Raji (cell line): Measurements from ENCODE around the gene CCNG2.

ENCODE experiments used
- POLR2A ChIP-seq: IDR thresholded peaks from 2 replicates; pipeline ENCODE4 v1.6.1; 2011; ENCODE audit warnings: low read depth, low read length, control low read depth; ENCODE audit not compliant: insufficient read depth

Gene CCNG2

DNA sequence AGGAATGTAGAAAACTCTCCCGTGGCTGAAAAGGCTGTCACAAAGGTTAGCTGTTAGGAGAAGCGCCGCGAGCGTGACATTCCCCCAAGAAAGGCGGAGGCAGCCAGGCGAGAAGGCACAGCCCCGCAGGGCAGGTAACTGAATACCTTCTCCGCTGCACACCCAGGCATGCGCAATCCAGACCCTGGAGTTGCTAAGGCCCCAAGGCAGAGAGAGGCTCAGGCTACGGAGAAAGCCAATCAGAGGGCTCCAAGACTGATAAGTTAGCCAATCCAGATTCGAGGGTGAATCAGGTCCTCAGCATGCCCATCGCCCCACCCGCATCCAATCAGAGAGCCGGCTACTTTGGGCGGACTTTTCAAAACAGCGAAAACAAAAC is 485 bp upstream of the CCNG2 start:
- peak; percentile 75 for TF ChIP-seq POLR2A

DNA sequence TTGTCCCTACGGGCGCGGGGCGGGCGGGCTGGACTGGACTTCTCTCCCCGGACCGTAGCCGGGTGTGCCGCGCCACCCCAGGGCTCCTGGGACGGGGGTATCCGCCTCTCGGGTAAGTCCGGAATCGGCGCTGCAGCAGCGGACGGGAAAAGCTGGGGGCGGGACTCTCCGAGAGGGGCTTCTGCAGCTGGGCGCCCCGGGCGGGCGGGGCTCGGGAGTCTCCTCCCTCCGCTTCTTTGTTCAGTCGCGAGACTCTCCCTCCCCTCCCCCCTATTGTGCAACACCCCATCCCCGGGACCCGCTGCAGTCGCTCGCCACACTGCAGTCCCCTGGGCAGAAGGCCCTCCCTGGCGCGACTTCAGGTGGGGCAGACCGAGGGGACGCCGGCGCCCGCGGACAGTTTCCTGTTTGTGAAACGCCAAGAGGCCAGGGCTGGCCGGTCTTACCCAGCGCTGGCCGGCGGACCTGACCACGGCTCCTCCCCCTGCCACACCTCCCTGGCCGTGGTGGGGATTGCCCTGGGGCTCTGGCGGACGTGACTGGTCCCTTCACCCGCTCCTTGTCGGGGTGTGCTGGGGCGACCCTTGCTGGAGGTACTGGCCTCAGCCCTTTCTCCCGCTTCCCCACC is 966 bp downstream of the CCNG2 start:
- 0 out of 2 replicates have a peak, but pooled peaks have one; percentile 17 for TF ChIP-seq POLR2A

DNA sequence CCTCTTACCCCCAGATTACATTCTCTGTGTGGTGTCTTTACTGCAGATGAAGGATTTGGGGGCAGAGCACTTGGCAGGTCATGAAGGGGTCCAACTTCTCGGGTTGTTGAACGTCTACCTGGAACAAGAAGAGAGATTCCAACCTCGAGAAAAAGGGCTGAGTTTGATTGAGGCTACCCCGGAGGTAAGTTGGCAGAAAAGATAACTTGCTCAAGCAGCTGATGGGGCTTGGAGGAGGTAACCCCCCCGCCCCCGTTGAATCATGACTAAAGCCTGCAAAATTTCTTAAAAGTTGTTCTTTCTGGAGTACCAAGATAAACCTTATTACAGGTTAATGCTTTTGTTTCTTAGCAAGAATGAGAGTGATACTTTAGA is 1.5 kb downstream of the CCNG2 start:
- TF ChIP-seq POLR2A: no peak

DNA sequence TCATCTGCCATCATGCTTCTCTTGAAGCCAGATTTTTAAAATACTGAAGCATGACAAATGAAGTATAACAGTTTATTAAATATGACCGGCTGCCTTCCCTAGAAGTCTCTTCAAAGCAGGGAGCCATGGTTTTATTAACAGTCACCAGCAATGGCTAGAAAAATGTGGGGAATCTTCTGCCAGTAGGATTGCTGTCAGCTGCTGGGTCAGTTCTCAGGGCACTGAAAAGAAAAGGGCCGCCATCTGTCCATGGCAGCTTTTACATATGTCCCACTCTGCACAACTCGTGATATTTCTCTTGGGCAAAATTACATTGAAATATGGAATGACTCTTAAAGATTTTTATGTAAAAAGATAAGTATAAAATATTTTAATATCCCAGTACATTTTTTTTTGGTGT is 2.8 kb downstream of the CCNG2 start:
- TF ChIP-seq POLR2A: no peak

DNA sequence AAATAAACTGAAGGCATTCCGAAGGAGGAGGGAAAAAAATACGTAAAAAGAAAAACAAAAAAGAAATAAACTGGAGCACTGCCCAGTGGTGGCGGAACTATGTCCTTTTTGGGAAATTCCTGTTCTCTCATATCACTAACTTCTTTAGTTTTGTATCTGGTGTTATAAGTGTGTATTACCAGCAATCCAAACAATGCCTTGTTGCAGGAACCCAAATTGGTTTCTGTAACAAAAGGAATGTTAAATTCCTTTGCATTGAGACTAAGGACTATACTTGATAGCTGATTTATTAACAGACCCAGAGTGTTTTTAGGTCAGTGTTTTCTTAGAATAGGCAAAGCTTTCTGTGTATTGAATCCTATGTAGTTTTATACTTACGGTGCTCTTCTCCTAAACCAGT is 6.6 kb downstream of the CCNG2 start:
- TF ChIP-seq POLR2A: no peak

DNA sequence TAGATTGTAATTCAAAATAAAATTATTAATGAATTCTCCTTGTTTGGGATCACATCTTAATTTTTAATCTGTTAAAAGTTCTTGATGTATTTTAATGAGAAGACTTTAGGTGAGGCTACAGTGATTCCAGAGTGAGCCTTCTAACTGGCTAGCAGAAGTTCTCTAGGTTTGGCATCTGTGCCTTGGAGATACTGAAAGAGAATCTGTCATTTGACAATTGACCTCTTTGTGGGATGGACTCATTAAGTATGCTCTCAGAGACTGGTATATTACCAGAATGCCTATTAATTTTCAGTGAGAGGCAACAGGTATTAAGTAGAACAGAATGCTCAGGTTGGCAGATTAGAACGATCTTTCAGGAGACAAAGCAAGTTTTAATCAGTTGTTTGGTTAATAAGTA is 10.2 kb downstream of the CCNG2 start:
- TF ChIP-seq POLR2A: no peak

DNA sequence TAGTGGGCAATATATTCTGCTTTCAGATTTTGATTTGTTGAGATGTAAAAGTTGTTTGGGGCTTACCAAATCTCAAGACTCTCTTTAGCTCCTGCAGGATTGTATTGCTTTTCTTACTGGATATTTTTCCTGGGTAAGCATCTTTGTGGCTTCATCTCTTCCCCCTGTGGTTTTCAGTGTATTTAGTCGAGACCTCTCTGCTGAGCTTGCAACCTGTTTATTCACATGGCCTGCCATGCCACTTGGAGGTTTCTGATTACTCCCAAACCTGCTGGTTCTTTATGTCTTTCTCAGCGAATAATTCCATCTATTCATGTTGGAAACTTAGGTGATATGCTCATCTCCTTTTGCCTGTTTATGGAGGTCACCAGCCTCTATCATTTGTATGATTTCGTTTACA is 10.9 kb downstream of the CCNG2 start:
- no peak for TF ChIP-seq POLR2A

DNA sequence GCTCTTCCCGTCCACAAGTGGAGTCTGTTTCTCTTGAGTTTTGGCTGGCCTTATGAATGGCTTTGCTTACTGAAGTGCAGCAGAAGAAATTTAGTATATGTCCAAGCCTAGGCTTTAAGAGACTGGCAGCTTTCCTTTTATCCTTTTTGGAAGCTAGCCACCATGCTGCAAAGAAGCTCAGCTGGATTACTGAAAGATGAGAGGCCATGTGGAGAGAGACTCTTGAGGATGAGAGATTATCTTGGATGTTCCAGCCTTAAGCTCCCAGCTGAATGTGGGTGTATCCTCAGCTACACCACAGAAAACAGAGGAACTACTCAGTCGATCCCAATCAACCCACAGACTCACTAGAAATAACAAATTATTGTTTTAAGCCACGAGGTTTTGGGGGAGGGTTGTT is 12.5 kb downstream of the CCNG2 start:
- TF ChIP-seq POLR2A: no peak

DNA sequence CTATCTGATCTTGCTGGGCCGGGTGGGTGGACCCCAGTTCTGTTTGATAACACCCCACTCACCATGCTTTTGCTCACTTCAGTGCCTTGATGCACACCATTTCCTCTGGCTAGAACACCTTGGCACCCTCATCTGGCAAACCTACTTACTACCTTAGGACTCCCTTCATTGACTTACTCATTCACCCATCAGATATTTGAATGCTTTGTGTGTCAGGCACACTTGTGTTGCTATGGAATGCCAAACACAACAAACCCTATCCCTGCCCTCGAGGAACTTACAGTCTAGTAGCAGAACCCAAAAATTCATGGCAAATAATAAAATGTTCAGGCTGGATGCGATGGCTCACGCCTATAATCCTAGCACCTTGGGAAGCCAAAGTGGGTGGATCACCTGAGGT is 13.9 kb downstream of the CCNG2 start:
- no peak for TF ChIP-seq POLR2A

DNA sequence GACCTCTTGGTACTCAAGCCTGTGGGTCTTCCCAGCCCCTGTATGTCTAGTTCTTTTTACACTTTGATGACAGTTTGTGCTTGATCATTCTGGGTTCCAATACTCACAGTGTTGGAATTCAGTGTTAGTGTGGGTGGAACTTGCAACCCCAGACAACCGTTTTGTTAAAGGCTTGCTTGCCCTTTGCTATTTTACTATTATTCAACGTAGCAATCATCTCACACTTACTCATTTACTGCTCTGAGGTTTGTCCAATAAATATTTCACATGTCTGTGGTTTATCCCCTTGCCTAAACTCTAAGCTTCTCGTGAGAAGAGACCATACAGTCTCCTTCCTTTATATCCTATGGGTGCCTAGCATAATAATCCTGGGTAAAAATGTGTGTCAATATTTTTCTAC is 15.3 kb downstream of the CCNG2 start:
- no peak for TF ChIP-seq POLR2A

DNA sequence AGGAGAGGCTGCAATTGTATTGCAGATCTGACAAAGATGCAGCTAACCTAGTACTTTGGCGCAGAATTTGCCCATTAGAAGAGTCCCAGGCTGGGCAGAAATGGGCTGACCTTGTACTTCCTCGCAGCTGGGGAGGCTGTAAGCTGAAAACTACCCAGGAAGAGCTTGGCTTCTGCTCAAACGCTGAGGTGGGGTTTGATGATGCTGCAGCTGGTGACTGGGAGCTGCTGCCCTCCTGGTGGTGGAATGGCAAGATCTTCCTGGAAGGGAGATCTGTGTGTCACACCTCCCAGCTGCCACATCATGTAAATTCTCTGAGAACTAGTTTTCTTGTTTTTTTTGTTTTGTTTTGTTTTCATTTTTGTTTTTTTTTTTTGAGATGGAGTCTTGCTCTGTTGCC is 17.4 kb downstream of the CCNG2 start:
- TF ChIP-seq POLR2A: no peak

DNA sequence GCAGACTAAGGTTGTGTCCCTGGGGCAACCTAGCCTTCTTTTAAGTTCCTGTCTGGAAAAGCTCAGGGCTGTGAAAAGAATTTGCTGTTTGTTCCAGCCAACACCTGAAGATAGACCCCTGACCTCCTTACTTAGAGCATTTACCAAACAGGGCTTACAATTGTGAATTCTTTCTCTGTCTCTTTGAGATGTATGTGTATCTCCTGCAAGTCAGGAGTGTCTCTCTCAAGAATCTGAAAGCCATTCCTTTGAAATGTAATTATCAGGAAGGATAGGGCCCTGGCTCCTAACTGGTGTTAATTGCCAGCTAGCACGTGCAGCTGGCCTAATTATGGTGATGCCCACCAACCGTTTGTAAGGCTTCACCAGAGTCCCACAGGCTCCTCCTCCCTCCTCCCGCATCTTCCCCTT is 18.2 kb downstream of the CCNG2 start:
- TF ChIP-seq POLR2A: no peak

DNA sequence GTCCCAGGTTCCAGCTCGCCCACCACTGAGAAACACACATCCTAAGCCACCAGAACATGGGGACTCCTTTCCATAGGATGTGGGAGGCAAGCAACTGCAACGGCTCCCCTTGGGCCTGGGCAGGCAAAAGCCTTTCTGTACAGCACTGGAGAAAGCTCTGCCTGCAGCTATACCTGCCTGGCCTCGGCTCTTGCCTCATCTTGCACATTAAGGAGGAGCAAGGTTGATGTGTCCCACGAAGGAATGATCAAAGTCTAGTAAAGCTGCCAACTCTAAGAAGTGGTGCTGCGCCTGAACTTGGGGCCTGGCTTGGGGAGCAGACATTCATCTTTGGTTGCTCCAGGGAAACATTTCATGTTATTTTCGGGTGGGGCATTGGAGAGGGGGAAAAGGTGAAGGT is 19.6 kb downstream of the CCNG2 start:
- TF ChIP-seq POLR2A: no peak

DNA sequence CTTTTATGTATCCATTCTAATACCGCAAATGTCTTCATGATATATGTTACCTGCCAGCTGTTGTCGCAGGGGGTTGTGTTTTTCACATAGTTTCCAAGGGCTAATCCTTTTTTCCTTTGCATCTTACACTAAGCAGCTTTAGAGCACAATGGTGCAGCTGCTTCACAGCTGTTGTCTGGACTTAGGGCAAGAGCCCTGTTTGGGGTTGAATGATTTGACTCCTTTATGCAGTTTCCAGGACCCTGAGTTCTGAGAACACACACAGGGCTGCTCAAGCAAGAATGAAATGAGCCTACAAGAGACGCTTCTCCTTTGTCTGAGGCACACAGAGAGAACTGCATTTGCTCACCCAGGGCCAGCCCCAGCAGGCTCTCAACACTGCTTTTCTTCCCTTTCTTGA is 20.2 kb downstream of the CCNG2 start:
- TF ChIP-seq POLR2A: no peak

DNA sequence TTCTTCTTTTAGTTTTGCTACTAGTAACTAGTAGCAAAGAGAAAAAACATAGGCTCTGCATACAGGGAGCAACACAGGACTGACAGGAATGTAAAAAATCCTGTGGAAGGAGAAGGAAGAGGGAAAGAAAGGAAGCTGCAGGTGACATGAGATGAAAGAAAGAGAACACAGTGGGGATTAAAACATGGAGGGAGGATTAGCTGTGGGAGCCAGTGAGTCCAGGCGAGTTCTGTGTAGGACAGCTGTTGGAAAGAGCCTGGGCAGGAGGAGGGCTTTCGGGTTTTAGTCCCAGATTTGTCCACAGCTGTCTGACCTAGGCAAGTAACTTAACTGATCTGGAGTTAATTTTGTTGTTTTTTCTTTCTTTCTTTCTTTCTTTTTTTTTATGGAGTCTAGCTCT is 21.6 kb downstream of the CCNG2 start:
- no peak for TF ChIP-seq POLR2A

DNA sequence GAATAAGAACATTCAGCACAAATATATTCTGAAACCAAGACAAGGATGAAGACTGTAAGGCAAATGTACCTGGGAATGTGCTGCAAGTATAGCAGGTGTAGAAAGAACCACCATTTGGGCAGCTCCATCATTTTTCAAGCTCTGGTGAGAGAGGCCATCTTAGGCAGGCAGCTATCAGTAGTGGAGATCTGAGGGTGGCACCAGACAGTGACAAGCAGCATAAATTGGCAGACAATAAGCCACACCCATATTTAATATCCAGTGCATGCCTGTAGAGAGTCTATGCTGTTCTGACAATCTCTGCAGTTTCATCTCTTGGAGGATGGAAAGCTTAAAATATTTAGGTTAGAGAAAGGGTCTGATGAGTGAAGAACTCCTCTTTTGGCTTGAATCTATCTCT is 22.5 kb downstream of the CCNG2 start:
- no peak for TF ChIP-seq POLR2A

DNA sequence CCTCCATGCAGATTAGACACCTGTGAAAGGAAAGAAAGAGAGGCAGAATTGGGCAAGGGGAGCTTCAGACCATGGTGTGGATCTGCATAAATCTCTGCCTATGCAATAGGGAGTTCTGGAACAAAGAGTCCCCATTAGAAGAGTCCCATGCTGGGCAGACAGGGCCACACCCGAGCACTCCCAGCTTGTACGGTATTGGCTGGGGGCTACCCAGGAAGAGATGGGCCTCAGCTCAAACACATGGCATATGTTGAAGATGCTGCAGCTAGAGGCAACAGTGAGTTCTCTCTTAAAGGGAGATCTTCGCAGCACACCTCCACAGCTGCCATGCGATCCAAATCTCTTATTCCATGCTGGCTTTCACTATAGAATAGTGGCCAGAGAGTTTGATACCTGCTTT is 24.7 kb downstream of the CCNG2 start:
- TF ChIP-seq POLR2A: no peak

DNA sequence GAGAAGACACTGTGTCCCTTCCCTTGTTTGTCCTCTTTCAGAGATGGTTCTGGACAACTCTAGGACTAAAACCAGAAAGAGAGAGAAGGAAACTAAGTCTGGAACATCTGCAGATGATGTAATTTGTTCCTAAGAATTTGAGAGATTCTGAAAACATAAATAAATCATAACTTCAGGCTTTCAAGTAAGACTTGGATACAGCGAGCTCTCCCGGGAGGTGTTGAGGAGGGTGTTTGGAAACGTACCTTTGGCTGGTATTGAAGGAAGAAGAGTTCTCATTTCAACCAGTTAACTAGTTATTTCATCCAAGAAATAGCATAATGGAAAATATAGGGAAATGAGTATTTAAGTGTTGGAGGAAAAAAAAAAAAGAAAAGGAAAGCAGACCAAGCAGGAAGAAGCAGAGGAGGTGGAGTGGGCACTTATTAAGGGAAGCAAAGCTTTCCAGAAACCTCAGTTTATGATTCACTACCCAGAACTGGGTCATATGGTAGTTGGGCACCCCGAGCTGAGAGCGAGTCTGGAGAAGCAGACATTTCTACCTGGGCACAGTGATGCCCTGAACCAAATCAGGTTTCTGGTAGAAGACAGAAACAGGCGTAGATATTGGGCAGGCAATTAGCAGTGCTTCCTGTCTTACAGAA is 26.9 kb downstream of the CCNG2 start:
- no peak for TF ChIP-seq POLR2A

DNA sequence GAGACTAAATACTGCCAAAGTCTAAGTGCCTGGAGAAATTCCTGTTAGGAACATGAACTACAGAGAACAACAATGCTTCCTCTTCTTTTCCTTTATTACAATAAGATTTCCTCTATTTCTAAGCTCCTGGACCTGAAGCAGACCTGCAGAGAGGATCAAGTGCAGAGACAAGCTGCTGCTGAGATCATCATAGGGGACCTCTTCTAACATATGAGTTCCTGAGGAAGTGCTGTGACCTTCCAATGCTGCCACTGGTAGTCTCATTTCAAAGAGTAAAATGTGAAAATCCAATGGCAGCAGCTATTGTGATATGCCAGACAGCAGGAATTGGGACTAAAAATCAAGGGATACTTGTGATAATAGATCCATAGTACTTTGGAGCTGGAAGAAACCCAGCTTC is 28.0 kb downstream of the CCNG2 start:
- TF ChIP-seq POLR2A: no peak
